PFSK-1 (cell line): ENCODE measurements around the gene HPCAL1.
A peak's percentile ranks its signal among the peaks of the same experiment; 100 is the strongest.

Experiments used
- FOXP2 ChIP-seq: optimal IDR thresholded peaks from 2 replicates; pipeline ENCODE3; 2011; ENCODE audit warnings: borderline replicate concordance, control low read depth, inconsistent platforms; ENCODE audit not compliant: insufficient read depth; ENCODE audit errors: extremely low read length, extremely low read depth
- POLR2AphosphoS5 ChIP-seq: IDR thresholded peaks from 2 replicates; pipeline ENCODE4 v1.6.1; 2012; ENCODE audit warnings: low read depth, mild to moderate bottlenecking, control low read depth, low read length, moderate library complexity
- SIN3A ChIP-seq: IDR thresholded peaks from 2 replicates; pipeline ENCODE4 v1.6.1; 2012; ENCODE audit warnings: mild to moderate bottlenecking, low read length, moderate library complexity, borderline replicate concordance; ENCODE audit not compliant: insufficient read depth
- TAF1 ChIP-seq: IDR thresholded peaks from 2 replicates; pipeline ENCODE4 v1.6.1; 2012; ENCODE audit warnings: low read length, control low read depth, borderline replicate concordance; ENCODE audit not compliant: insufficient read depth
- TF ChIP-seq, protein P1 (sequence below), 2 experiments: IDR thresholded peaks; 2 replicates each; pipeline versions ENCODE4 v1.6.1 to v1.8.0; 2011 to 2012; ENCODE audit warnings: low read depth in 2 of 2, low read length in 2 of 2, control low read depth in 1 of 2, inconsistent platforms in 1 of 2, mild to moderate bottlenecking in 1 of 2, moderate library complexity in 1 of 2; ENCODE audit not compliant: insufficient read depth in 1 of 2

Gene HPCAL1

DNA sequence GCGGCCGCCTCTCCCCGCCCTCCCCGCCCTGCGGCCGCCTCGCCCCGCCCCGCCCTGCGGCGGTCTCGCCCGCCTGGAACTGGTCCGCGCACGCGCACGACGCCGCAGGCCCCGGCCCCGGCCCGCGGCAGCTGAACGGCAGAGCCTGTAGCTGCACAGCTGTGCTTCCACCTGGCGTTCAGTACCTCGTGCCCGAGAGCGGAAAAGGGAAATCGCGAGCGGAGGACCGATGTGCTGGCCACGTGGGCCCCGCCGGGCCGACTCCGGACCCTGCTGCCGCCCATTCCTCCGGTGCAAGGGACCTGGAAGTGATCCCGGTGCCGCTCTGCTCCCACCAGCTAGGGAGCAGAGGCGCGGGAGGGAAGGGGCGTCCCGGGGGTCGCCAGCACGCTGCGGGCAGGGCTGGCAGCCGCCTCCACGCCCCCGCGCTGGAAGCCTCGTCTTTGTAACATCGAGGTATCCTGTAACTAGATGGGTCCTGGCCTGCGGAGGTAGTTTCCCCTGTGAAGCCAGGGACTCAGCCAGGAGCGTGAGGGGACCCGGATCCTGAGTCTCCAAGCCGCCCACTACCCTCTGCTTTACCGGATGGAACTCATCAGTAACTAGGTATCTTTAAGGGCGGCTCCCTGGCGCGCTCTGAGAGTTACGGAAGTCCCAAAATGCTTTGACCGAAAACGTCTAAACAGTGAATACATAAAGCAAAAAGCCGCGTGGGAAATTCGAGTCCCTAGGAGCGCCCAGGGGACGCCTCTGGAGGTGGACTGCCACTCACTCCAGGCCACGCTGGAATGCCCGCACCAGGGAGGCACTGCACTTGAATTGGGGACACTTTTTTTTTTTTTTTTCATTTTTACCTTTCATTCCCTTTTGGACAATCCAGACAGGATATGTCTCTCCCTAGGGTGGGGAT is 146.1 kb downstream of the HPCAL1 start:
- TF ChIP-seq TAF1 (0 out of 2 replicates have a peak, but pooled peaks have one; percentile 14), FOXP2 (no peak), POLR2AphosphoS5 (no peak)
- TF ChIP-seq, protein P1, sequence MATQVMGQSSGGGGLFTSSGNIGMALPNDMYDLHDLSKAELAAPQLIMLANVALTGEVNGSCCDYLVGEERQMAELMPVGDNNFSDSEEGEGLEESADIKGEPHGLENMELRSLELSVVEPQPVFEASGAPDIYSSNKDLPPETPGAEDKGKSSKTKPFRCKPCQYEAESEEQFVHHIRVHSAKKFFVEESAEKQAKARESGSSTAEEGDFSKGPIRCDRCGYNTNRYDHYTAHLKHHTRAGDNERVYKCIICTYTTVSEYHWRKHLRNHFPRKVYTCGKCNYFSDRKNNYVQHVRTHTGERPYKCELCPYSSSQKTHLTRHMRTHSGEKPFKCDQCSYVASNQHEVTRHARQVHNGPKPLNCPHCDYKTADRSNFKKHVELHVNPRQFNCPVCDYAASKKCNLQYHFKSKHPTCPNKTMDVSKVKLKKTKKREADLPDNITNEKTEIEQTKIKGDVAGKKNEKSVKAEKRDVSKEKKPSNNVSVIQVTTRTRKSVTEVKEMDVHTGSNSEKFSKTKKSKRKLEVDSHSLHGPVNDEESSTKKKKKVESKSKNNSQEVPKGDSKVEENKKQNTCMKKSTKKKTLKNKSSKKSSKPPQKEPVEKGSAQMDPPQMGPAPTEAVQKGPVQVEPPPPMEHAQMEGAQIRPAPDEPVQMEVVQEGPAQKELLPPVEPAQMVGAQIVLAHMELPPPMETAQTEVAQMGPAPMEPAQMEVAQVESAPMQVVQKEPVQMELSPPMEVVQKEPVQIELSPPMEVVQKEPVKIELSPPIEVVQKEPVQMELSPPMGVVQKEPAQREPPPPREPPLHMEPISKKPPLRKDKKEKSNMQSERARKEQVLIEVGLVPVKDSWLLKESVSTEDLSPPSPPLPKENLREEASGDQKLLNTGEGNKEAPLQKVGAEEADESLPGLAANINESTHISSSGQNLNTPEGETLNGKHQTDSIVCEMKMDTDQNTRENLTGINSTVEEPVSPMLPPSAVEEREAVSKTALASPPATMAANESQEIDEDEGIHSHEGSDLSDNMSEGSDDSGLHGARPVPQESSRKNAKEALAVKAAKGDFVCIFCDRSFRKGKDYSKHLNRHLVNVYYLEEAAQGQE (IDR thresholded peaks at IDR 0.05; ENCODE audit: insufficient read depth in 1 of 2, low read depth in 2 of 2, low read length in 2 of 2), result 0 out of 4 replicates have a peak, but pooled peaks of 1 of the 2 experiments have one; percentile 12

- no peak for TF ChIP-seq SIN3A
- no peak for TF ChIP-seq POLR2AphosphoS5
- TF ChIP-seq TAF1, result no peak
- TF ChIP-seq, protein P1 (IDR thresholded peaks at IDR 0.05; ENCODE audit: insufficient read depth in 1 of 2, low read depth in 2 of 2, low read length in 2 of 2), result no peak
- TF ChIP-seq FOXP2, result no peak
Measured at GRCh38 chr2:10449486-10449831, 146.8 kb downstream of the HPCAL1 start.

DNA sequence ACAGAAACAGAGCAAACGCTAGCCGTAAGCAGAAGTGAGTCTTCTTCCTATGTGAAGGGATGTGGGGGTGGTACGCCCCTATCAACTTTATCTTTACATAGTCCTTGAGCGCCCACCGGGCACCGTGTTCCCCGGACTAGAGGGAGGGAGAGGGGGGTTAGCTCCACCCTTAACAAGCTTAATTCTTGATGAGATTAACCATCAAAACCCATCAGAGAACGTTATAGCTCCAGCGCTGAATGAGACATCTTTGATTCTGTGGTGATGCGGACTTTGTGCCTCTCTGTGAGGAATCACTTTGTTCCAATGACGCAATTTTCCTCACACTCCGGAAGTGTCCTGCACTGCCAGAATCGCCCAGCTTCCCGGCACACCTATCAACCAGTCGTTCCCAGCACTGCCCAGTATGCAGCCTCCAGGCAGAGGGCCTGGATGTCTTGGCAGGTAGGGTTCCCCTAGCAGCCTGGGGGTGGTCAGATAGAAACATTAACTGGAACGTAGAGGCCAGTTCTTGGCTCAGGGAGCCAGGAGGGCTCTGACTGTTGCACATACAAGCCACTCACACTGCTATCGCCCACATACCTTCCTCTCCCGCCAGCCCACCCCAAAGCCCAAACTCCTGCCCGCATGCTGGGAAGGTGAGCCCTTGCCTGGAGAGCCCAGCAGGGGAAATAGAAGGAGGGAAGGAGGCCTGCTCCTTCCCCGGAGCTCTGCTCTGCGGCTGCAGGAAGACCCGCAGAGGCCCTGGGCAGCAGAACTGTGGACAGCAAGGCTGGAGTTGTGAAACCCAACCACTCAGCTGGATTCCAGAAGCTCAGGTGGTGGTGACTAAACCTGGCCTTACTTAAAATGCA is 147.4 kb downstream of the HPCAL1 start:
- no peak for TF ChIP-seq FOXP2
- TF ChIP-seq POLR2AphosphoS5, result no peak
- no peak for TF ChIP-seq TAF1
- TF ChIP-seq SIN3A, result no peak
- TF ChIP-seq, protein P1 (IDR thresholded peaks at IDR 0.05; ENCODE audit: insufficient read depth in 1 of 2, low read depth in 2 of 2, low read length in 2 of 2), result no peak

DNA sequence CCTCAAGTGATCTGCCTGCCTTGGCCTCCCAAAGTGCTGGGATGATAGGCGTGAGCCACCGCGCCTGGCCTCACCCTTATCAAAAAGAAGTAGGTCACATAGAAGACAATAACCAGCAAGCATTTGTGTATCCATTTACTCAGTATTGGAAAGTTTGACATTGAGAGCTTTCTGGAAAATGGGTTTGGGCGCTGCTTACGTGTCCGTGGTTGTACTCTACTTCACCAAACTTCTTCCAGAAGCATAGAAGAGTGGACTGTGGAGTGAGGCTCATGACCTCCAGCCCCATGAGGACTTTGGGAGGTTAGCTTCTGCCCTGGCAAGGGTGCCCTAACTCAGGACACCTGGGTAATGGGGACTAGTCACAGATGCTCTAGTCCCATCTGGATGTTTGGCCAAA is 149.1 kb downstream of the HPCAL1 start:
- TF ChIP-seq, protein P1 (IDR thresholded peaks at IDR 0.05; ENCODE audit: insufficient read depth in 1 of 2, low read depth in 2 of 2, low read length in 2 of 2), result no peak
- TF ChIP-seq POLR2AphosphoS5, result no peak
- no peak for TF ChIP-seq FOXP2
- no peak for TF ChIP-seq SIN3A
- TF ChIP-seq TAF1, result no peak
